NB4 (cell line): ENCODE measurements around the gene IGFBP5.

Source experiments
- DNase-seq: peaks from one replicate; pipeline ENCODE4 v3.0.0; 2010; ENCODE audit warnings: low read depth
- H3K4me3 ChIP-seq: one replicate; pipeline ENCODE4 v1.5.1; 2011; ENCODE audit warnings: mild to moderate bottlenecking, low read depth, low read length, moderate library complexity
- CTCF ChIP-seq: IDR thresholded peaks from one replicate; pipeline ENCODE4 v1.5.1; 2012; ENCODE audit warnings: low read depth, low read length
- MAX ChIP-seq: IDR thresholded peaks from 2 replicates; pipeline ENCODE4 v1.6.1; 2011; ENCODE audit warnings: low read depth, low read length
- MYC ChIP-seq: IDR thresholded peaks from 2 replicates; pipeline ENCODE4 v1.6.1; 2011; ENCODE audit warnings: low read depth, low read length
- POLR2A ChIP-seq: IDR thresholded peaks from 2 replicates; pipeline ENCODE4 v1.6.1; 2011; ENCODE audit warnings: mild to moderate bottlenecking; ENCODE audit not compliant: insufficient read length; ENCODE audit errors: extremely low read depth

Gene IGFBP5

GRCh38 chr2:216646116-216646515 is 49.2 kb downstream of the IGFBP5 start:
- TF ChIP-seq CTCF (no peak), MAX (no peak), MYC (no peak), POLR2A (no peak)
- H3K4me3 ChIP-seq, result no peak overlapping the region
- DNase-seq, result no peak

DNA sequence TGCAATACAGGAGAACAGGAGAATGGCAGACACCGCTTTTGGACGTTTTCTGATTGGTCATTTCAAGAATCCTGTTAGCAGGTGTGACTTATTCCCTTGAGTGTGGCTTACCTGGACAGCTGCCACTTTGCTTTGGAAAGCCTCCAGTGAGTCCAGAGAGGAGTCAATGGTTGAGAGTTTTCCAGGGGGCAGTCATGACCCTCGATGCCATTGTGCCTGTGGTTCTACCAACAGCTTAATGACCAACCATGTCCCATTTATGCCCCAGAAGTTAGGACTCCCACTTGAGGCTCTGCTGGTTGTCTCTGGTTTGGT is 49.8 kb downstream of the IGFBP5 start:
- H3K4me3 ChIP-seq, result no peak overlapping the region
- no peak for TF ChIP-seq POLR2A
- TF ChIP-seq MAX, result no peak
- no peak for TF ChIP-seq CTCF
- TF ChIP-seq MYC, result no peak

DNA sequence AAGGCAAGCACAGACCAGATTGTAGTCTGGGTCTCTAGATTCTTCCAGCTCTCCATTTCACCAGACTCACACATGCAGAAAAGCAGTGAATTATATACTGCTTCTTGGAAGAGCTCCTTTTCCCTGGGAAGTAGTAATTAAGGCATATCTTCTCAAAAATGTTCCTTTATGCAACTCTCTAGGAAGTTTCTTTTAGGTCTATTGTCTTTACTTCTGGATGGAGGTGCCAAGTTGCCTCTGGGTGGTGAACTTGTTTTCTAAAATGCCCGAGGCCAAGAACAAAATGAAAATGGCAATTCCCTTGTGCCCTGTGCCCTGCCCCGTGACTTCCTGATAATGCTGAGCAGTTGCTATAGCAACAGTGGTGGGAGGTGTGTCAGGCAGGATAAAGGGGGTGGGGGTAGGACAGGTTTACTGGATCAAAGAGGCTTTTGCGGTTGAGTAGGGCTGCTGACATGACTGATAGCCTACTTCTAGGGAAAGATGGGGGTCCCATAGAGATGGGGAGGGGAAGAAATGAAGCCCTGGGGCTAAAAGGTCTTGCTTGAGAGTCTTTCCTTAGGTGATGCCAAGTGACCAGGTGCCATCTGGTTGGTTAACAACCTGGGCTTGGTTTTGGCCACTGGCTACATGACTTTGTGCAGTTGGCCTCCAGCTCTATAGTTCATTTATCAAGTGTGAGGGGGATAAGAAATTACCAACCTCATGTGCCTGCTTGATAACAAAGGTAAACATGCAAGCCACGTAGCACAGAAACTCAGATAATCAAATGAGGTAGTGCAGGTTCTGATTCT is 50.3 kb downstream of the IGFBP5 start:
- DNase-seq, result no peak
- H3K4me3 ChIP-seq, result no peak overlapping the region
- no peak for TF ChIP-seq POLR2A
- no peak for TF ChIP-seq MYC
- TF ChIP-seq MAX, result no peak
- TF ChIP-seq CTCF, result no peak

More for the DNA sequence above, 49.8 kb downstream of the IGFBP5 start:
- no peak for DNase-seq

DNA sequence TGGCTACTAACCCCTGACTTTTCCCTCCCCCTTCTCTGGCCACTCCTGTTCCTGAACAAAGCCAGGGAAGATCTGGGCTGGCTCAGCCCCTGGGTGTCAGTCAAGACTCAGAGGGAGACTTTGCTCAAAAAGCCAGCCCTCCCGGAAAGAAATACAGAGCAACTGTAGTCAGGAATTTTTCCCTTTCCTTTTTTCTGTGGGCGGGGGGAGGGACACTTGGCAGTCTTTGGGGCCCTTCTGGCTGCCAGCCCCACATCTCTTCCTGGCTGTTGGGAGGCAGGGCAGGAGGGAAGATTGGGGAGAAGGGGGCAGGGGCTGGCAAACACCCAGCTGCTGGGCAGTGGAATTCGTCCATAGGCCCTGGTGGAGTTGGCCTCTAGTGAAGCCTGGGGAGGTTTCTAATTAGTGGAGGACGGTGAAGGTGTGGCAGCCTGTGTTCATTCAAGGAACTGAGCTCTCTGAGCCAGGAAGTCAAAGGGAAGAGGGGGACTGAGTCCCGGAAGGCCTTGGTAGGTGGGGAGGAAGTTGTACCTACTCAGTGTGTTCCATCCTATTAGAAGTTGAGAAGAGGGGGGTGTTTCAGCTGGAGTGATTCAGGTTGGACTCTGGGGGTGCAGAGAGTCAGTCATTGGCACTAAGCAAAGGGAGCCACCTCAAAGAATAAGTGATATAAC is 51.2 kb downstream of the IGFBP5 start:
- H3K4me3 ChIP-seq, result no peak overlapping the region
- no peak for DNase-seq
- TF ChIP-seq POLR2A, result no peak
- no peak for TF ChIP-seq MAX
- TF ChIP-seq MYC, result no peak
- TF ChIP-seq CTCF, result no peak

- TF ChIP-seq MYC (no peak), CTCF (no peak), POLR2A (no peak), MAX (no peak)
- no peak for DNase-seq
- H3K4me3 ChIP-seq, result no peak overlapping the region
These were observed 57.9 kb downstream of the IGFBP5 start for GRCh38 chr2:216637472-216637871.
